H1 (cell line): Measurements from ENCODE around the gene AGBL4. TPM values are rescaled to one million over a fixed set of nuclear protein-coding genes. Genes with fewer than 3 reads are reported as not detected.

Source experiments
- CTCF ChIA-PET: fragments of 300-600 bp; sonication (Branson Sonifier 250); formaldehyde crosslinking; loops from one replicate; lab custom pipeline; 2021; ENCODE audit not compliant: partially characterized antibody; lab: Charles Lee
- POLR2A ChIA-PET: fragments of 300-600 bp; sonication (Branson Sonifier 250); formaldehyde crosslinking; loops from one replicate; lab custom pipeline; 2021; ENCODE audit warnings: inconsistent platforms; ENCODE audit not compliant: partially characterized antibody; lab: Charles Lee
- DNase-seq, 2 experiments: peaks; one replicate each; pipeline versions ENCODE4 v3.0.0 to v3.0.0-alpha.2; 2010 to 2022; ENCODE audit warnings: low spot score in 2 of 2, low read depth in 1 of 2, mixed read lengths in 1 of 2
- FAIRE-seq: peaks from 2 replicates; lab custom pipeline; 2011; peaks lifted over from hg19 to GRCh38; lab: Jason Lieb, UNC
- H2AFZ ChIP-seq: 2 replicates; pipeline ENCODE4 v1.8.1; 2012; ENCODE audit warnings: low read length, inconsistent platforms
- H2AK5ac ChIP-seq: 2 replicates; pipeline ENCODE4 v1.6.1; 2013; ENCODE audit warnings: low read depth, low read length
- H2BK120ac ChIP-seq: replicated peaks from 2 replicates; pipeline ENCODE3; 2013; ENCODE audit warnings: low read depth, low read length, inconsistent platforms
- H2BK12ac ChIP-seq: 2 replicates; pipeline ENCODE4 v1.6.1; 2013; ENCODE audit warnings: low read depth, low read length
- H2BK15ac ChIP-seq: 2 replicates; pipeline ENCODE4 v1.6.1; 2013; ENCODE audit warnings: low read length
- H2BK20ac ChIP-seq: 2 replicates; pipeline ENCODE4 v1.6.1; 2013; ENCODE audit warnings: low read length
- H2BK5ac ChIP-seq: 2 replicates; pipeline ENCODE4 v1.6.1; 2013; ENCODE audit warnings: low read depth, low read length
- H3K14ac ChIP-seq: 2 replicates; pipeline ENCODE4 v1.6.1; 2013; ENCODE audit warnings: inconsistent platforms; ENCODE audit not compliant: insufficient read length
- H3K18ac ChIP-seq: 2 replicates; pipeline ENCODE4 v1.6.1; 2013; ENCODE audit warnings: low read length; ENCODE audit errors: extremely low read depth
- H3K23ac ChIP-seq: 2 replicates; pipeline ENCODE4 v1.6.1; 2013; ENCODE audit warnings: inconsistent platforms; ENCODE audit not compliant: insufficient read length
- H3K23me2 ChIP-seq: 2 replicates; pipeline ENCODE4 v1.6.1; 2013; ENCODE audit warnings: low read depth, low read length
- H3K27ac ChIP-seq: 2 replicates; pipeline ENCODE4 v1.6.1; 2011; ENCODE audit warnings: low read depth, low read length, inconsistent platforms
- H3K27me3 ChIP-seq, 4 experiments: replicated peaks in 1 of 4; 1 replicate in 1 of 4; 2 replicates in 3 of 4; pipeline versions ENCODE4 v1.6.1 to v1.8.1; 2011 to 2013; ENCODE audit warnings: low read length in 3 of 4, mild to moderate bottlenecking in 3 of 4, inconsistent platforms in 2 of 4, mixed read lengths in 2 of 4, moderate library complexity in 1 of 4; ENCODE audit not compliant: control insufficient read depth in 3 of 4, insufficient read depth in 3 of 4; ENCODE audit errors: extremely low read depth in 1 of 4
- H3K36me3 ChIP-seq, 4 experiments: 2 replicates each; pipeline versions ENCODE4 v1.6.1 to v1.8.1; 2011 to 2013; ENCODE audit warnings: mild to moderate bottlenecking in 4 of 4, low read length in 3 of 4, moderate library complexity in 2 of 4, control low read depth in 1 of 4, inconsistent platforms in 1 of 4; ENCODE audit not compliant: insufficient read depth in 4 of 4, control insufficient read depth in 2 of 4
- H3K4ac ChIP-seq: replicated peaks from 2 replicates; pipeline ENCODE3; 2013; ENCODE audit warnings: low read length, low read depth, mixed read lengths, inconsistent platforms; ENCODE audit not compliant: insufficient read length
- H3K4me1 ChIP-seq, 4 experiments: replicated peaks in 1 of 4; 1 replicate in 1 of 4; 2 replicates in 3 of 4; pipeline versions ENCODE4 v1.6.1 to v1.8.1; 2011 to 2013; ENCODE audit warnings: low read length in 3 of 4, inconsistent platforms in 2 of 4, mixed read lengths in 1 of 4; ENCODE audit not compliant: insufficient read depth in 4 of 4, control insufficient read depth in 3 of 4
- H3K4me2 ChIP-seq, 2 experiments: 2 replicates each; pipeline versions ENCODE4 v1.6.1 to v1.8.1; 2011 to 2013; ENCODE audit warnings: low read depth in 2 of 2, low read length in 2 of 2, control low read depth in 1 of 2, inconsistent platforms in 1 of 2, mild to moderate bottlenecking in 1 of 2; ENCODE audit not compliant: insufficient read depth in 1 of 2
- H3K4me3 ChIP-seq, 4 experiments: fragments of 200-600, 300-600 bp in 1 of 4; sonication (generic), shearing (Covaris generic), sonication (Bioruptor Twin) in 1 of 4; 2 replicates each; pipeline versions ENCODE4 v1.5.1 to v1.8.1; 2011 to 2016; ENCODE audit warnings: low read length in 4 of 4, low read depth in 3 of 4, control low read depth in 2 of 4, inconsistent platforms in 2 of 4, mild to moderate bottlenecking in 2 of 4, mixed read lengths in 1 of 4, moderate library complexity in 1 of 4; ENCODE audit not compliant: insufficient read depth in 2 of 4; ENCODE audit errors: extremely low read depth in 1 of 4
- H3K56ac ChIP-seq: replicated peaks from 2 replicates; pipeline ENCODE3; 2013; ENCODE audit warnings: low read depth, mild to moderate bottlenecking, mixed read lengths, low read length, inconsistent platforms; ENCODE audit not compliant: insufficient read length
- H3K79me1 ChIP-seq: 2 replicates; pipeline ENCODE4 v1.6.1; 2013; ENCODE audit warnings: low read depth, low read length, control low read depth
- H3K79me2 ChIP-seq, 2 experiments: 2 replicates each; pipeline versions ENCODE4 v1.6.1 to v1.8.1; 2012 to 2013; ENCODE audit warnings: low read length in 2 of 2, mild to moderate bottlenecking in 2 of 2, inconsistent platforms in 1 of 2; ENCODE audit not compliant: insufficient read depth in 2 of 2, control insufficient read depth in 1 of 2
- H3K9ac ChIP-seq, 4 experiments: replicated peaks in 1 of 4; 1 replicate in 1 of 4; 2 replicates in 3 of 4; pipeline versions ENCODE4 v1.6.1 to v1.8.1; 2011 to 2013; ENCODE audit warnings: low read depth in 3 of 4, low read length in 3 of 4, control low read depth in 2 of 4, mild to moderate bottlenecking in 2 of 4, moderate library complexity in 2 of 4, inconsistent platforms in 1 of 4; ENCODE audit errors: extremely low read depth in 1 of 4
- H3K9me3 ChIP-seq, 2 experiments: 2 replicates each; pipeline versions ENCODE4 v1.6.1 to v1.8.1; 2012 to 2013; ENCODE audit warnings: mild to moderate bottlenecking in 2 of 2, moderate library complexity in 2 of 2, control low read depth in 1 of 2, inconsistent platforms in 1 of 2, low read depth in 1 of 2, low read length in 1 of 2, mixed read lengths in 1 of 2; ENCODE audit not compliant: insufficient read depth in 2 of 2
- H4K20me1 ChIP-seq, 2 experiments: replicated peaks in 1 of 2; 2 replicates each; pipeline versions ENCODE3 to v1.8.1; 2011 to 2013; ENCODE audit warnings: inconsistent platforms in 2 of 2, low read length in 2 of 2, mild to moderate bottlenecking in 1 of 2; ENCODE audit not compliant: insufficient read depth in 2 of 2, control insufficient read depth in 1 of 2
- H4K5ac ChIP-seq: 2 replicates; pipeline ENCODE4 v1.6.1; 2013; ENCODE audit warnings: low read length, low read depth, mixed read lengths, inconsistent platforms; ENCODE audit not compliant: insufficient read length
- H4K8ac ChIP-seq: 2 replicates; pipeline ENCODE4 v1.8.0; 2013; ENCODE audit warnings: mild to moderate bottlenecking, moderate library complexity, low read length, inconsistent platforms; ENCODE audit not compliant: insufficient read depth; ENCODE audit errors: extremely low read depth
- H4K91ac ChIP-seq: replicated peaks from 2 replicates; pipeline ENCODE3; 2013; ENCODE audit warnings: low read length, mixed read lengths, inconsistent platforms; ENCODE audit not compliant: insufficient read length
- HDAC2 ChIP-seq, 2 experiments: fragments of 300-600 bp in 1 of 2; sonication (generic) in 1 of 2; IDR thresholded peaks; 2 replicates each; pipeline ENCODE4 v1.6.1; 2011 to 2012; ENCODE audit warnings: low read depth in 2 of 2, low read length in 2 of 2, mild to moderate bottlenecking in 2 of 2, moderate library complexity in 2 of 2, borderline replicate concordance in 1 of 2, inconsistent platforms in 1 of 2
- NRF1 ChIP-seq: IDR thresholded peaks from 2 replicates; pipeline ENCODE4 v1.6.1; 2011; ENCODE audit warnings: mild to moderate bottlenecking, low read depth, low read length, improper control_type of control experiment
- WGBS, 2 experiments: shearing (Covaris generic) in 1 of 2; methylation state at CpG; one replicate each; pipeline versions ENCODE4 v1.1.6 to v1.1.7; 2013 to 2015; ENCODE audit warnings: low lambda C conversion rate in 2 of 2, mixed read lengths in 2 of 2, inconsistent platforms in 1 of 2, low coverage in 1 of 2, missing lambda C conversion rate in 1 of 2; ENCODE audit not compliant: insufficient replicate concordance in 2 of 2, insufficient coverage in 1 of 2, insufficient read length in 1 of 2; ENCODE audit errors: extremely low coverage in 1 of 2, missing lambda C conversion rate in 1 of 2; 5-methylcytosine and 5-hydroxymethylcytosine counted together
- polyA plus RNA-seq, 7 experiments: library from polyadenylated mRNA; depleted of rRNA in 3 of 7; stranded (reverse) in 5 of 7; unstranded in 2 of 7; fragments of >200 nt in 5 of 7; fragments of 200-250 nt in 2 of 7; gene quantifications; 1 replicate in 5 of 7; 2 replicates in 1 of 7; 4 replicates in 1 of 7; pipeline versions ENCODE4 v1.2.1 to v1.2.3, GENCODE V29; 2011 to 2013; ENCODE audit warnings: missing spikeins in 2 of 7, mixed read lengths in 2 of 7
- total RNA-seq: library from RNA; stranded (reverse); fragmentation: NEBNext Ultra II Directional; extraction: Animal tissue kit (Norgen Biotek cat#: 25700); gene quantifications from 2 replicates; pipeline ENCODE4 v1.2.1, GENCODE V29; 2021

Gene AGBL4
- total and polyA plus RNA-seq, 2 of the 8 experiments (the other 6 are each of a cell fraction or from before 2014, with no cell fraction given) = 0.41 to 0.45 TPM

GRCh38 chr1:48499211-48499735 is 1524.5 kb downstream of the AGBL4 start:
- Histone ChIP-seq H3K56ac (no peak overlapping the region), H2BK12ac (no peak overlapping the region), H4K8ac (no peak overlapping the region), H2BK15ac (no peak overlapping the region), H2AFZ (no peak overlapping the region), H2BK120ac (peak overlapping the region; percentile 3)
- no peak for TF ChIP-seq HDAC2 (IDR thresholded peaks at IDR 0.05; ENCODE audit: borderline replicate concordance in 1 of 2, low read depth in 2 of 2, low read length in 2 of 2)
- TF ChIP-seq NRF1 = no peak
- TF ChIP-seq, all 59 proteins: peak for 0
- Histone ChIP-seq H3K18ac (no peak overlapping the region), H3K9me3 (no peaks in the 10 kb centered on the region), H3K36me3 (no peaks in the 10 kb centered on the region), H3K79me2 (no peaks in the 10 kb centered on the region), H4K20me1 (no peaks in the 10 kb centered on the region), H3K4me1 (peaks cover 0 to 18% (median 8%) of the 10 kb centered on the region in 4 experiments; a peak in 5 of 7 replicates), H3K27ac (no peak overlapping the region), H3K23me2 (no peaks in the 10 kb centered on the region), H2AK5ac (no peak overlapping the region), H3K4me2 (no peak overlapping the region), H4K5ac (no peak overlapping the region), H2BK5ac (no peak overlapping the region; the same call in 1 of the 2 replicates), H3K4me3 (no peak overlapping the region), H3K9ac (no peak overlapping the region), H3K4ac (peak overlapping the region; percentile 27), H4K91ac (peak overlapping the region; percentile 45), H3K79me1 (no peaks in the 10 kb centered on the region), H3K27me3 (no peaks in the 10 kb centered on the region), H2BK20ac (no peak overlapping the region), H3K23ac (no peak overlapping the region), H3K14ac (no peak overlapping the region)
- no peak for DNase-seq
- FAIRE-seq = no peak
- CTCF ChIA-PET = interaction anchor here (0.6 to 5.2 kb wide), 21 partner anchors 8 to 1910 kb away, joined by 3 to 76 read pairs (median 5); partner anchors contain the start of gene SPATA6
- 66% methylated on average over 8 of the region's 8 CpGs; no CpG with 5 or more reads in 1 of the 2 experiments for WGBS, 2 experiments
- POLR2A ChIA-PET = interaction anchor here (0.9 kb wide), 1 partner anchor 27 kb away, joined by 3 read pairs; the partner anchor contains the start of gene SPATA6
